ENCODE results near the gene DSC2.

DNA sequence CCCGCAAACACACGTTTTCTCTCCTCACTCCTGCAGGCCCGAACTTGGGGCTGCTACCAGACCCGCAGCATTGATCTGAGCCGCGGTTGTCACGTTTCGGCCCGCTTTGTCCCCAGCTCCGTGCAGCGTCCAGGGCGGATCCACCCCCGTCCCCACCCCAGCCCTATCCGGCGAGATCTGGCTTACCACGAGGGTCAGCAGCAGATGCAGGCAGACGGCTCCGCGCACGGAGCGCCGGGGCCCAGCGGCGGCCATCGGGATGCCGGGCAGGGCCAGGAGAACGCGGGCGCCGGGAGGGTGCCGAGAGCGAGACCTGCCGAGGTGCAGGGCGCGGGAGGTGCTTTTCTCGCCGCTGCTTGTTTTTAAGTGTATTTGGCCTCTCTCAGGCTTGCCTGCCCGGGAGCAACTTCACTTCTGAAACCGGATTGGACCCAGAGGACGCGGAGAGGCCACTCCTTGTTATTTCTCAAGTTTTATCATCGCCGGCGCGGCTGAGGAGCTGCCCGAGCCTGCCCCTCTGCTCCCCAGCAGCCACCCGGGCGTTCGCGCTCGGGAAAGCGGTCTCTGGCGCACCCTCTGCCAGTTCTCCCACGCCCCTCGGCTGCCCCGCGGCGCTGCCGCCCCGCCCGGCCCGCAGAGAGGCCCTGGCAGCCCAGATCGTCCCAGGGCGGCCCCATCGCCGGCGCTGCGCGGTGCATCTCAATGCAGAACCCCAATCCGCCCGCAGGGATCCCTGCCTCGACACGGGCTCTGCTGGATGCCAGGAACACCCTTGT is 59.6 kb downstream of the DSC2 start, which contains the start of gene DSC3:
- TF ChIP-seq, protein P1, sequence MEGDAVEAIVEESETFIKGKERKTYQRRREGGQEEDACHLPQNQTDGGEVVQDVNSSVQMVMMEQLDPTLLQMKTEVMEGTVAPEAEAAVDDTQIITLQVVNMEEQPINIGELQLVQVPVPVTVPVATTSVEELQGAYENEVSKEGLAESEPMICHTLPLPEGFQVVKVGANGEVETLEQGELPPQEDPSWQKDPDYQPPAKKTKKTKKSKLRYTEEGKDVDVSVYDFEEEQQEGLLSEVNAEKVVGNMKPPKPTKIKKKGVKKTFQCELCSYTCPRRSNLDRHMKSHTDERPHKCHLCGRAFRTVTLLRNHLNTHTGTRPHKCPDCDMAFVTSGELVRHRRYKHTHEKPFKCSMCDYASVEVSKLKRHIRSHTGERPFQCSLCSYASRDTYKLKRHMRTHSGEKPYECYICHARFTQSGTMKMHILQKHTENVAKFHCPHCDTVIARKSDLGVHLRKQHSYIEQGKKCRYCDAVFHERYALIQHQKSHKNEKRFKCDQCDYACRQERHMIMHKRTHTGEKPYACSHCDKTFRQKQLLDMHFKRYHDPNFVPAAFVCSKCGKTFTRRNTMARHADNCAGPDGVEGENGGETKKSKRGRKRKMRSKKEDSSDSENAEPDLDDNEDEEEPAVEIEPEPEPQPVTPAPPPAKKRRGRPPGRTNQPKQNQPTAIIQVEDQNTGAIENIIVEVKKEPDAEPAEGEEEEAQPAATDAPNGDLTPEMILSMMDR (IDR thresholded peaks at IDR 0.05 in 8 of 11, conservative IDR thresholded peaks at IDR 0.05 in 3 of 11) = no peak
- TF ChIP-seq POLR2AphosphoS5 (IDR thresholded peaks at IDR 0.05) = no peak
